ENCODE data around the gene UCN.
A peak's percentile ranks its signal among the peaks of the same experiment; 100 is the strongest.

- TF ChIP-seq POLR2A (IDR thresholded peaks at IDR 0.05) (peak in 1 of 2 donors; percentile 49), CTCF (IDR thresholded peaks at IDR 0.05 in 4 of 5, conservative IDR thresholded peaks at IDR 0.05 in 1 of 5) (no peak)
Measured at GRCh38 chr2:27281442-27281841, 26.8 kb downstream of the UCN start.

Measured in gastrocnemius medialis (tissue), 4 donors.